Measurements from ENCODE around the gene ZFP91.

Gene ZFP91

DNA sequence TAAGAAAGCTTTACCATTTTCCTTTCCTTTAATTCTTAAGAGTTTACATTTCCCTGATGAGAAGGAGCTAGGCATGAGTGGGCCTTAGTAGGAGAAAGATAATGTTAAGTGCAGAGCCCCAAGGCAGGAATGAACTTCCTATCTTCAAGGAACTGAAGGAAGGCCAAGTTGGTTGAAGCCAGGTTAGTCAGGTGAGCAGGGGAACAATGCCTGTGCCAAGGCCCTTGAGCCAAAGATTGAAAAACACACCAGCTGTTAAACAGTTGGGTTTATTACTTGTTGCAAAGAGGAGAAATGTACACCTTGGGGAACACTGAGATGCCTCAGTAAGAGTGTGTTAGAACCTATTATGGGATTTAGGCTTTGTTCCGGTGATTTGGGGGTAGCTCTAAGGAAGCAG lies 53.6 kb downstream of the ZFP91 start:
- DNase-seq = no peak

DNA sequence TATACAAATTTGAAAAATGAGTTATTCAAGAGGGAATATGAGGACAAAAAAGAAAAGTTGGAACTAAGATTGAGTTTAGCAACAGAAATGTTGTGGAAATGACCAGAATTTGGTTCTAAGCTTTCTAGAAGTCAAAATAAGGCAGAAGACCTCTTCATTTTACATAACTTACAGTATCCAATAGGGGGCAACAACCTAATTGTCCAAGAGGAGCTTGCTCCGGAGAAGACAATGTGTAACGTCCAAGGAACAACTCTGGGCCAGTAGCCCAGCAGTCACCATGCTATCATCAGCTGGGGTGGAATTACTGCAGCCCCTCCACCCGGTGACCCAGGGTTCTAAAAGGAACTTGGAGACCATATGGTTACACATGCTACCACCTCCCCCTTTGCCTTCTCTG lies 57.7 kb downstream of the ZFP91 start:
- no peak for DNase-seq

DNA sequence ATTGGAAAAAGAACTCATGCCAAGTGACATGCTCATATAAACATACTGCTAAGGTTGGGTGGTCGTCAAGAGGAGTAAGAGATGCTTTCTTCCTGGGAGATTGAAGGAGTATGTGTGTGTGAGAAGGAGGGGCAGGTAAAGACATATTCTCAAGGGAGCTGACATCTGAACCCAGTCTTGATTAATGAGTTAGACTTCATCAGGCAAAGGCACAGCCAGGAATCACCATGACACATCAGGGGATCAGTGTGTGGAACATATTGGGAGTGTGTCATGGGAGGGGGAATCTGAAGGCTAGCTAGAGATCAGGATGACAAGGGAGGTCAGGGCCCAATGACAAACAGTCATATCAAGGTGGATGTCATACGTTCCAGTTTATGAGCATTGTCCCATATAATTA lies 58.5 kb downstream of the ZFP91 start:
- DNase-seq = no peak

GRCh38 chr11:58639103-58639502 lies 60.2 kb downstream of the ZFP91 start:
- DNase-seq = no peak

DNA sequence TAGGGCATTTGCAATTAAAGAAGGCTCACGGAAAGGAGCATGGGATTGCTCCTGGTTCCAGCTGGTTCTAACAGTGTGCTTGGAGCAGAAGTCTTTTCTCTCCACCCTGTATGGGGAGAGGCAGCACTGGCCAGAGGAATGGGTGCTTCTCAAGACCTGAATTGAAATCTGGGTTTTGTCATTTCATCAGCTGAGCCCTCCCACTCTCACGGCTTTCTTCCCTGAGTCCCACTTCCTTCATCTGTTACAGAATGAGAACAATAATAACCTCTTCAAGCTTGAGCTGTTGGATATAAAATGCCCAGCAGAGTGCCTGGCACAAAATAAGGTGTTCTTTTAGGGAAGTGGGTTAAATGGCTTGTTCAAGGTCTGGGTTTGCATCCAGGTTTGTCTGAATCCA lies 60.8 kb downstream of the ZFP91 start:
- no peak for DNase-seq

DNA sequence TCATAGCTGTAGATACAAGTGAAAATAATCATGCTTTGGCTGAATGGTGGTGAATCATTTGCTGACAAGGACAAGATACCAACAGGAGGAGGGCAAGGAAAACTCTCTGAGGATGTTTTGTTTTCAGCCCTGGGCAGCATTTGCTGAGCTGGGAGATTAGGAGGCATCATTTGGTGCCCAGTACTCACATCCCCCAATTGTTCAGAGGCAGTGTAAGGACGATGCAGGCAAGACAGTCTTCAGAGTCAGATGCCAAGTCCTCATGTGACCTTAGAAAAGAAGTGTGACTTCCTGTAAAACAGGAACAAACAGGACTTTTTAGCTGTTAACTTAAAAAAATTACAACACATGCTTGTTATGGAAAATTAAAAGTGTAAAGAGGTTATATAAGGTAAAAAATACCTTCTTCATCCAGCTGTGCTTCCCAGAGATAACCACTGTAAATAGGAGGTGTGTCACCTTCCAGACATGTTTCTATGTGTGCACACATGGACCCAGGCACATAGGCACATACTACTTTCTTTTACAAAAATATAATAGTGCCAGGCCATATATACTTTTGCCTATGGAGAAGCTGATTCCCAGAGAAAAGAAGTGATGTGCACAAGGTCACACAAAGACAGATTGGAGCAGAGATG lies 61.6 kb downstream of the ZFP91 start:
- no peak for DNase-seq

DNA sequence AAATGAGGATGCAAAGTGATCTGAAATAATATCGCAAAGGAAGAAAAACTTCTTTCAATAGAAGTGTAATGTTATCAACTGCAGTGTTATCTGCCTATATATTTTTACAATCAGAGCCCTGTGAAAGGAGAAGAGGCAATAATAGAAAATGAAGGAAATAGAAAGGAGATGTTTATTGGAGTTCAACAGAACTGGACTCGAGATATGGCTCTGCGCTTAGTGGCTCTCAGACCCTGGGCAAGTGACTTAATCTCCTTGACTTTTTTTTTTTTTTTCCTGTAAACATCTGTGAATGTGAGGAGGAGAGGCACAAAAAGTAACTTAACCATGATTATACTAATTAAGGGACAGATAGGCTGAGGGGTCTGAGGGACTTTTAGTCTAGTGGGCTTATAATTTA lies 62.5 kb downstream of the ZFP91 start:
- DNase-seq = no peak

- DNase-seq = no peak
These were observed 63.1 kb downstream of the ZFP91 start for GRCh38 chr11:58641803-58642581.

GRCh38 chr11:58645854-58646253 lies 67.0 kb downstream of the ZFP91 start:
- DNase-seq = no peak

DNA sequence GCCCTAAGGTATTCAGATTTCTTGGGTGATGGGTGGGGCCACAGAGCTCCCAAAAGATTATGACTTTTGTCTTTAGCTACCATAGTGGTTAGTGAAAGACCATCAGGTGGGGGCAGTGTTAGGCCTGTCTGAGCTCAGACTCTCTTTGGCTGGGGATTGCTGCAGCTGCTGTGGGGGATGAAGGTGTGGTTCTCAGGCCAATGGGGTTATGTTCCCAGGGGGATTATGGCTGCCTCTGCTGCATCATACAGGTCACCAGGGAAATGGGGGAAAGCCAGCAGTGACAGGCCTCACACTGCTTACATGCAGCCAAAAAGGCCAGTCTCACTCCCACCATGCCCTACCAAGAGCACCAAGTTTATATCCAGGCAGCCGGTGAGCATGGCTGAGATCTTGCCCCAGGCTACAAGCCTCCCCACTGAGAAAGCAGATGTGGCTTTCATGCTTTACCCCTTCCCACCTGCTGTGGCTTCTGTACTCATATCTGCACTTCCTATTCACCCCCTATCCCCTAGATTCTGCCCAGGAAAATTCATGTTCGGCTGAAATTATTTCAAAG lies 68.4 kb downstream of the ZFP91 start:
- no peak for DNase-seq

GRCh38 chr11:58647866-58648265 lies 69.0 kb downstream of the ZFP91 start:
- DNase-seq = no peak

- no peak for DNase-seq
These were observed 70.8 kb downstream of the ZFP91 start for GRCh38 chr11:58649623-58650022.

GRCh38 chr11:58650496-58650895 lies 71.6 kb downstream of the ZFP91 start:
- DNase-seq = no peak

DNA sequence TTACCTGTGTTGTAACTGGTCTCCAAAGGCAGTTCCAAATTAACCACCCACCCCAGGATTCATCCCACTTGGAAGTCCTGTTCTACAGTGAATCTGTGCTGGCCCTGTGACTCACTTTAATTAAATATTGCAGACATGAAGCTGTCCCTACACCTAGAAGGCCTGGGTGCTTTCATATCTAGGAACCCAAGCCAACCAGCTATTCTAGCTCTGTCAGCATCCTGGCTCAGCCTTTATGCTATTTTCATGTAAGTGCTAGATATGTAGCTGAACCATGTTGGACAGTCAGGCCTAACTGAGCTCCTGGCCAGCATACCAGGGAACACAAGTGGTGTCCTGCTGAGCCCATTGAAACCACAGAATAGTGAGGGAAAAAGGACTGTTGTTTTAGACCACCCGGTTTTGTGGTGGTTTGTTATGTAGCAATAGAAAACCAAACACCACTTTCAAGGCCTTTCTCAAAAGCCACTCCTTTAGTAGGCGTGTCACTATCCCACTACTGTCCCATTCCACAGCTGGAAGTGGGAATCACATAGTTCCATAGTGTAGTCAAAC lies 73.9 kb downstream of the ZFP91 start:
- no peak for DNase-seq

DNA sequence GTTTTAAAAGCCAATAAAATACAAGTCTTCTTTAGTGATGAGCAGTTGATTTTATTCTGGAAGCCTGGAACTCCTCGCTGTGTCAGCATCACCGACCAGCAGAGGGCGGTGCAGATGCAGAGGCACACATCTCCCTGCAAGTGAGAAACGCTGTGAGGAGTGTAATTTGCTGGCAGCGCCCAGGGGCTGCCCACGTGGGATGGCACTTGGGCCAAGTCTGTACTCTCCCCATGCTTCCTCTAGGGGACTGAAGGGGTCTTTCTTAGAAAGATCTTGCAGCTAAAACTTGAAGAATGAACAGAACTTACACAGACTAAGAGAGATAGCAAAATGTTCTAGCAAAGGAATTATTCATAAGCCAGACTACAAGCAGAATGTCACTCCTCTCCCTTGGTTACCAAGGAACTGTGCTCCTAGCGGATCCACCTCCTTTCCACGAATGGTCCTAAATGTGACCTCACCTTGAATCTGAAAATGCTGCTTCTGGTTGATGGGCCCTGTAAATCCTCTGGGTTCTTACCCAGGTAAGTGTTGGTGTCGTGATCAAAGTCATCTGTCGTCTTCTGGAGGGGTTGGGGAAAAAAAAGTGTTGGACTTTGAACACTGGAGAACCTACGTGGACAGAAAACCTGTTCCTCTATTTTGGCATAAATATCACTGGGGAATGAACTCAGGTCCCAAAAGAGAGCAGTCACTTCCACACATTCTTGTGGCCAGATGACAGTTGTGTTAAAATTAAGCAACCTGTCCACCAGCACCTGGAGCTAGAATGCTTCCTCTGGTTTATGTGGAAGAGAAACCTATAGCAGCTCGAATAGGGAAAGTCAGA lies 75.4 kb downstream of the ZFP91 start:
- peak in 1 of 2 experiments; percentile 58 for DNase-seq

DNA sequence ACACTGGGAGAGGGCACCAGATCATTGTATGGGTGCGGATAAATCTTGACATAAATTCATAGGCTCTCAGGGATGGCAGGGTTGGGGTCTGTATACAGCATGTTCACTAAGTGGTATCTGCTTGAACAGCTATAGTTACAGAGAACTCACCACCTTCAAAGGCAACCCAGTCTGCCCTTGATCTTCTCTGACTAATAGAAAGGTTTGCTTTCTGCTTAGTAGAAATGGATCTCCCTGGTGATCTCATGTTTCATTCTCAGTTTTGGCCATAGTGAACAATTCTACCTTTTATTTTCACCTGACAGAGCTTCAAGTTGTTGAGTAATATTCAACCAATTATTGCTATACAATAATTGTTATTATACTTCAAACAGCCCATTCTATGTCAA lies 76.0 kb downstream of the ZFP91 start:
- DNase-seq = no peak

DNA sequence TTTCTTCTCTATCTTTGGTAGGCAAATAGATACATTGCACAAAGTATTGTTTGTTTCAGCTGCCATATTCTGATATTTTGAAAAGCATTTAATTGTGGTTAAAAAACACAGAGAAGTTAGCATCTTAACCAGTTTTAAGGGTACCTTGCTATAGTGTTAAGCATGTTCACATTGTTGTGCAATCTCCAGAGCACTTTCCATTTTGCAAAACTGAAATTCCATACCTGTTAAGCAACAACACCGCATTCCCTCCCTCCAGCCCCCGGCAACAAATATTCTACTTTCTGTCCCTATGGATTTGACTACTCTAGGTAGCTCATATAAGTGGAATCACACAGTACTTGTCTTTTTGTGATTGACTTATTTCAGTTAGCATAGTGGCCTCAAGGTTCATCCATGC lies 77.5 kb downstream of the ZFP91 start:
- DNase-seq = no peak

GRCh38 chr11:58658623-58659022 lies 79.8 kb downstream of the ZFP91 start:
- DNase-seq = no peak

- no peak for DNase-seq
These were observed 80.5 kb downstream of the ZFP91 start for GRCh38 chr11:58659404-58659803.

DNA sequence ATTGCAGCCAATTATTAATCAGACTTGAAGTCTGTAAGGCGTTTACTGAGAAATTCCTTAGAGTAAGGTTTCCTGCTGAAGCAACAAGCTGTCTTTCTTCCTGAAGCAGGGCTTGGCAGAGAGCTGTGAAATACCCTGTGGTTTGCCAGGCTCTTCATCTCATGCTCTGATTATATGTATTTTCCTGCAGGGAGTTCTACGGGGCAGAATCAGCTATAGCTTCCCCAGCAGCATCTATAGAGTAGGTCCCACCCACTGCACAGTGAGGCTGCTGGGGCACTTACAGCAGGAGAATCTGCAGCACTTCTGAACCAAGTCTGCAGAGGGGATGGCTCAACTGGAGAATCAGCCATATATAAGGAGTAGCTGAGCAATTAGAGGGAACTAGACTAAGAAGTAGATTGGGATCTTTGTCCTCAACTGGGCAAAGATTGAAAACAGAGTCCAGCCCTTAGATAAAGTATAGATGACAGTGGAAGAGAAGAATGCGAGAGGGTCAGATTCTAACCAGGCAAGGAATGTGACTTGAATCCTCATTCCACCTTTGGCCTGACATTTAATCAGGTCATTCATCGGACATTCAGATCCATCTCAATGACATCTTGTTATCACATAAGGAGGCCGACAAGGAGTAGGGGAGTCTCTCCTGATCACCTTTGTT lies 81.2 kb downstream of the ZFP91 start:
- DNase-seq = no peak
